Uterine smooth muscle cell (primary cell): ENCODE data around the gene SPNS3. TPM values are rescaled to one million over a fixed set of nuclear protein-coding genes. Genes with fewer than 3 reads are reported as not detected.

Source experiments
- total RNA-seq: library from RNA; depleted of rRNA; stranded (reverse); fragments of >200 nt; gene quantifications from 2 replicates; pipeline ENCODE4 v1.2.3, GENCODE V29; 2014

The SPNS3 gene
- total RNA-seq = not detected in 2 replicates

GRCh38 chr17:4433515-4434031 is at the start of gene SPNS3:
Gene SPNS3 (plus strand): TSS chr17:4433940. CDS start chr17:4433968, 28 bp downstream.

GRCh38 chr17:4498461-4499397 is 65.0 kb downstream of the SPNS3 start, which contains the start of gene SPNS2:
Gene SPNS2 (plus strand): TSS chr17:4498881. CDS start chr17:4499048, 167 bp downstream.

Other genes starting within 250 kb of the SPNS3 start
- gene ANKFY1, start 170.0 kb upstream of the SPNS3 start, total RNA-seq = 49.6 and 49.8 TPM in 2 replicates
- 24.6 and 27.1 TPM in 2 replicates for gene UBE2G1, start 67.3 kb upstream of the SPNS3 start, total RNA-seq
- 0.11 TPM in 1 of 2 replicates, not detected in the other for gene SPNS2, start 64.9 kb downstream of the SPNS3 start, total RNA-seq
- gene MYBBP1A, start 121.4 kb downstream of the SPNS3 start, total RNA-seq = 52.6 and 60.8 TPM in 2 replicates
- gene GGT6, start 126.6 kb downstream of the SPNS3 start, total RNA-seq = not detected in 2 replicates
- under 0.01 TPM in 1 of 2 replicates, not detected in the other for gene SMTNL2, start 150.6 kb downstream of the SPNS3 start, total RNA-seq
- not detected in 2 replicates for gene ALOX15, start 207.7 kb downstream of the SPNS3 start, total RNA-seq